Dermis microvascular lymphatic vessel endothelial cell (primary cell): ENCODE data around the gene PLEKHG1. TPM values are rescaled to one million over a fixed set of nuclear protein-coding genes. Genes with fewer than 3 reads are reported as not detected.

Experiments
- DNase-seq, 2 donors: peaks; one replicate each; pipeline versions ENCODE4 v3.0.0 to v3.0.0-alpha.2; 2010; ENCODE audit warnings: low read depth in 2 of 2
- total RNA-seq: library from RNA; depleted of rRNA; stranded (reverse); fragments of >200 nt; gene quantifications from 2 replicates; pipeline ENCODE4 v1.2.1, GENCODE V29; 2014

The PLEKHG1 gene
- total RNA-seq, 1 donor from 2014 or later, result 19.8 TPM

- no peak for DNase-seq
Measured at GRCh38 chr6:150638765-150639164, 39.1 kb downstream of the PLEKHG1 start.

GRCh38 chr6:150639823-150640331, 40.2 kb downstream of the PLEKHG1 start:
- DNase-seq, result no peak

GRCh38 chr6:150640556-150641209, 41.0 kb downstream of the PLEKHG1 start:
- no peak for DNase-seq

DNA sequence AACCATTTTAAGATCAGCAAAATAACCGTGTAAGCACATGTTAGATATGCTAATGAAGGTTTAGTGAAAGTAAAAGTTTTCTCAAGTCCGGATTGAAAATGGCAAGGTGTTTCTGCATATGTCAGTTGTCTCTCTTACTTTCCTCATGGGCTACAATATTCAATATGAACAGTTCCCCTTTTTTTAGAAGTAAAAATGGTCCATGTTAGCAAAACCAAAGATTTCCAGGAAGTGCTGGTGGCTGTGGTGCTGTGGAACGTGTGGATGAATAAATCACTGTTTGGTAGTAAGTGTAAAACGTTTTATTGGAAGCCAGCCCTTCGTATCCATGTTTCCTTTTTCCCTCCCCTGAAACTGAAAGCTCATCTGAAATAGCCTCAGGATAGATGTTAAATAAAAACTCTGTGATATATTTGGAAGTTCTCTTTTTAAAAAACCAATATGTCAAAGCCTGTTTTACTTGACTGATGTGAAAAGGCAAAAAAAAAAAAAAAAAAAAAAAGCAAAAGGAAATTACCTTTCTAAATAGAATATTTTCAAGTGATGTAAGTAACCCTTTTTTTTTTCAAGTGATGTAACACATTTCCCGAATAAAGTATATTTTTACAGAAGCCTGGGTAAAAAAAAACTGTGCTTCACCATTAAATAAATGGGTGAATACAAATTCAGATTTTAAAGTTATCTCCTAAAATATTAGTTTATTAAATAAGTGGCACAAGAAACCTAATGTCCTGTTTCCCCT, 41.9 kb downstream of the PLEKHG1 start:
- peak; percentile 28 to 46 for DNase-seq

- no peak for DNase-seq
Measured at GRCh38 chr6:150646228-150646627, 46.5 kb downstream of the PLEKHG1 start.

DNA sequence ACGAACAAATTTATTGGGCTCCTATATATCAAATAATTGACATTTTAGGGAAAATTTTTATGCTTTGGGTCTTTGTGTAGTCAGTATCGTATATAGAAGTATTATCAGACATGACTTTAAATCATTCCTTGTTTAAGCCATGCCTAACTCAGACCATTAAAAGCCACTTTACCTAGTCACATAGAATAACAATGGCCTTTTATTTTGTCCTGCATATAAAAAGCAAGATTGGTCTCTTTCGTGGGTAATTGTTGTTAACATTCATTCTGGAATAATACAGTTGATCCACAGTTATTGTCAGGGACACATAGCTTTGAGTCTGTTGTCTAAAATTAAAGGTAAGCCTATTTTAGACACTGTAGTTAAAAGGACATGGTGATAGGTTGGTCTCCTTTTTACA, 47.4 kb downstream of the PLEKHG1 start:
- no peak for DNase-seq

Other genes with a start within 250 kb of the PLEKHG1 start
- gene IYD, start 230.9 kb upstream of the PLEKHG1 start, total RNA-seq, result not detected in 2 replicates